HG03097 (cell line): ENCODE measurements around the gene RPN2.

Experiments
- ATAC-seq: cut with Tn5 transposase; IDR thresholded peaks from one replicate; pipeline ENCODE4 v1.9.1; 2021; ENCODE audit not compliant: unreplicated experiment, low FRiP score

RPN2 gene

GRCh38 chr20:37238935-37239451, 59.9 kb downstream of the RPN2 start:
- ATAC-seq: no peak

- ATAC-seq: no peak
Observed at GRCh38 chr20:37240337-37241067, 61.4 kb downstream of the RPN2 start.

GRCh38 chr20:37242503-37242902, 63.4 kb downstream of the RPN2 start:
- ATAC-seq: no peak

GRCh38 chr20:37243076-37243936, 64.2 kb downstream of the RPN2 start:
- no peak for ATAC-seq

GRCh38 chr20:37243937-37244571, 64.9 kb downstream of the RPN2 start:
- no peak for ATAC-seq

GRCh38 chr20:37244572-37244957, 65.4 kb downstream of the RPN2 start:
- ATAC-seq: no peak

GRCh38 chr20:37245216-37246150, 66.4 kb downstream of the RPN2 start:
- no peak for ATAC-seq

- ATAC-seq: no peak
Observed at GRCh38 chr20:37246736-37247135, 67.6 kb downstream of the RPN2 start.

- no peak for ATAC-seq
Observed at GRCh38 chr20:37247547-37247946, 68.4 kb downstream of the RPN2 start.

GRCh38 chr20:37249304-37249703, 70.2 kb downstream of the RPN2 start:
- no peak for ATAC-seq

GRCh38 chr20:37251825-37252477, 72.8 kb downstream of the RPN2 start:
- ATAC-seq: no peak

GRCh38 chr20:37253087-37253486, 74.0 kb downstream of the RPN2 start:
- no peak for ATAC-seq

GRCh38 chr20:37254114-37254878, 75.2 kb downstream of the RPN2 start:
- ATAC-seq: no peak

- ATAC-seq: no peak
Observed at GRCh38 chr20:37256286-37256685, 77.2 kb downstream of the RPN2 start.

- ATAC-seq: no peak
Observed at GRCh38 chr20:37257530-37257929, 78.4 kb downstream of the RPN2 start.

GRCh38 chr20:37257988-37258387, 78.9 kb downstream of the RPN2 start:
- no peak for ATAC-seq

- no peak for ATAC-seq
Observed at GRCh38 chr20:37259031-37259430, 79.9 kb downstream of the RPN2 start.

- ATAC-seq: no peak
Observed at GRCh38 chr20:37259865-37260264, 80.7 kb downstream of the RPN2 start.

- no peak for ATAC-seq
Observed at GRCh38 chr20:37260923-37261322, 81.8 kb downstream of the RPN2 start.
